ENCODE results near the gene ZMYND10.
"Not testable (repeated sequence)": the region's sequence is repeated elsewhere in the genome, so short reads cannot be mapped to it uniquely, and the experiment has no call there.

The ZMYND10 gene

GRCh38 chr3:50314816-50315215, 30.7 kb downstream of the ZMYND10 start:
- in situ Hi-C loops (cut with MboI; ENCODE audit: low sequenced_read_pairs): no loop called here

- in situ Hi-C loops (cut with MboI; ENCODE audit: low sequenced_read_pairs): no loop called here
Measured at GRCh38 chr3:50314342-50314741, 31.2 kb downstream of the ZMYND10 start.

GRCh38 chr3:50312041-50312440, 33.5 kb downstream of the ZMYND10 start:
- in situ Hi-C loops (cut with MboI; ENCODE audit: low sequenced_read_pairs): not testable (repeated sequence)

- in situ Hi-C loops (cut with MboI; ENCODE audit: low sequenced_read_pairs): no loop called here
Measured at GRCh38 chr3:50304601-50305000, 40.9 kb downstream of the ZMYND10 start.

GRCh38 chr3:50303013-50303815, 42.3 kb downstream of the ZMYND10 start, which contains the start of gene HYAL1:
Gene HYAL1, minus strand, starts transcription at chr3:50303574. Its CDS starts 618 bp downstream, at chr3:50302956.
- in situ Hi-C loops (cut with MboI; ENCODE audit: low sequenced_read_pairs): no loop called here

- in situ Hi-C loops (cut with MboI; ENCODE audit: low sequenced_read_pairs): no loop called here
Measured at GRCh38 chr3:50302095-50303012, 43.2 kb downstream of the ZMYND10 start.

- in situ Hi-C loops (cut with MboI; ENCODE audit: low sequenced_read_pairs): no loop called here
Measured at GRCh38 chr3:50300681-50301254, 44.8 kb downstream of the ZMYND10 start.

GRCh38 chr3:50299929-50300680, 45.4 kb downstream of the ZMYND10 start:
- in situ Hi-C loops (cut with MboI; ENCODE audit: low sequenced_read_pairs): no loop called here

- in situ Hi-C loops (cut with MboI; ENCODE audit: low sequenced_read_pairs): no loop called here
Measured at GRCh38 chr3:50299638-50299928, 45.9 kb downstream of the ZMYND10 start.

- in situ Hi-C loops (cut with MboI; ENCODE audit: low sequenced_read_pairs): no loop called here
Measured at GRCh38 chr3:50298836-50299637, 46.5 kb downstream of the ZMYND10 start, which contains the start of the genes HYAL3 and NAA80. Gene HYAL3, minus strand, starts transcription at chr3:50299405. Its CDS starts 3,803 bp downstream, at chr3:50295602. Gene NAA80, minus strand, starts transcription at chr3:50299405. Its CDS starts 1,942 bp downstream, at chr3:50297463.

GRCh38 chr3:50297896-50298725, 47.4 kb downstream of the ZMYND10 start:
- in situ Hi-C loops (cut with MboI; ENCODE audit: low sequenced_read_pairs): no loop called here

GRCh38 chr3:50297384-50297775, 48.2 kb downstream of the ZMYND10 start:
- in situ Hi-C loops (cut with MboI; ENCODE audit: low sequenced_read_pairs): no loop called here

GRCh38 chr3:50296721-50297383, 48.7 kb downstream of the ZMYND10 start:
- in situ Hi-C loops (cut with MboI; ENCODE audit: low sequenced_read_pairs): no loop called here

GRCh38 chr3:50295553-50296431, 49.7 kb downstream of the ZMYND10 start:
- in situ Hi-C loops (cut with MboI; ENCODE audit: low sequenced_read_pairs): no loop called here

GRCh38 chr3:50294492-50295403, 50.8 kb downstream of the ZMYND10 start:
- in situ Hi-C loops (cut with MboI; ENCODE audit: low sequenced_read_pairs): no loop called here

GRCh38 chr3:50294089-50294488, 51.4 kb downstream of the ZMYND10 start:
- in situ Hi-C loops (cut with MboI; ENCODE audit: low sequenced_read_pairs): no loop called here
